ENCODE data around the gene PIP4K2A. TPM values are rescaled to one million over a fixed set of nuclear protein-coding genes. Genes with fewer than 3 reads are reported as not detected.
"Not testable (repeated sequence)": the region's sequence is repeated elsewhere in the genome, so short reads cannot be mapped to it uniquely, and the experiment has no call there.

Gene PIP4K2A
- total RNA-seq, 2 donors from 2014 or later = 13.2 to 17.4 TPM

GRCh38 chr10:22754296-22754695, 39.9 kb upstream of the PIP4K2A start:
- no peak for TF ChIP-seq POLR2AphosphoS5 (IDR thresholded peaks at IDR 0.05)
- TF ChIP-seq CTCF (IDR thresholded peaks at IDR 0.05) = no peak
- no peak for TF ChIP-seq POLR2A (IDR thresholded peaks at IDR 0.05)
- Histone ChIP-seq H3K27ac (no peak overlapping the region), H3K4me1 (replicated peaks) (no peaks in the 10 kb centered on the region), H3K4me3 (no peak overlapping the region), H3K27me3 (replicated peaks; ENCODE audit: insufficient read depth) (no peaks in the 10 kb centered on the region), H3K9me3 (no peaks in the 10 kb centered on the region), H3K36me3 (no peaks in the 10 kb centered on the region)
- no peak for DNase-seq (ENCODE audit: low spot score)
- intact Hi-C loops (cut with DNase I) = no loop called here
- WGBS = 93% methylated on average over 4 of the region's 4 CpGs

GRCh38 chr10:22753786-22754185, 39.4 kb upstream of the PIP4K2A start:
- no peak for DNase-seq (ENCODE audit: low spot score)
- H3K4me3 ChIP-seq = no peak overlapping the region
- no peaks in the 10 kb centered on the region for H3K36me3 ChIP-seq
- intact Hi-C loops (cut with DNase I) = no loop called here
- no peak overlapping the region for H3K27ac ChIP-seq
- 56% methylated on average over 3 of the region's 3 CpGs for WGBS
- no peaks in the 10 kb centered on the region for H3K4me1 ChIP-seq (replicated peaks)
- no peaks in the 10 kb centered on the region for H3K9me3 ChIP-seq
- H3K27me3 ChIP-seq (replicated peaks; ENCODE audit: insufficient read depth) = no peaks in the 10 kb centered on the region
- TF ChIP-seq POLR2AphosphoS5 (IDR thresholded peaks at IDR 0.05) = no peak
- TF ChIP-seq CTCF (IDR thresholded peaks at IDR 0.05) = no peak
- TF ChIP-seq POLR2A (IDR thresholded peaks at IDR 0.05) = no peak

GRCh38 chr10:22752272-22752889, 38.0 kb upstream of the PIP4K2A start:
- H3K36me3 ChIP-seq = no peaks in the 10 kb centered on the region
- no peak overlapping the region for H3K27ac ChIP-seq
- no peaks in the 10 kb centered on the region for H3K4me1 ChIP-seq (replicated peaks)
- WGBS = 81% methylated on average over 2 of the region's 2 CpGs
- intact Hi-C loops (cut with DNase I) = no loop called here
- DNase-seq (ENCODE audit: low spot score) = no peak
- no peaks in the 10 kb centered on the region for H3K9me3 ChIP-seq
- TF ChIP-seq CTCF (IDR thresholded peaks at IDR 0.05) = no peak
- no peak for TF ChIP-seq POLR2AphosphoS5 (IDR thresholded peaks at IDR 0.05)
- TF ChIP-seq POLR2A (IDR thresholded peaks at IDR 0.05) = no peak
- no peak overlapping the region for H3K4me3 ChIP-seq
- no peaks in the 10 kb centered on the region for H3K27me3 ChIP-seq (replicated peaks; ENCODE audit: insufficient read depth)

GRCh38 chr10:22750131-22750530, 35.8 kb upstream of the PIP4K2A start:
- TF ChIP-seq POLR2AphosphoS5 (IDR thresholded peaks at IDR 0.05) (no peak), POLR2A (IDR thresholded peaks at IDR 0.05) (no peak), CTCF (IDR thresholded peaks at IDR 0.05) (no peak)
- H3K27me3 ChIP-seq (replicated peaks; ENCODE audit: insufficient read depth) = no peaks in the 10 kb centered on the region
- H3K4me3 ChIP-seq = no peak overlapping the region
- DNase-seq (ENCODE audit: low spot score) = no peak
- H3K27ac ChIP-seq = no peak overlapping the region
- H3K4me1 ChIP-seq (replicated peaks) = no peaks in the 10 kb centered on the region
- intact Hi-C loops (cut with DNase I) = no loop called here
- WGBS = 87% methylated on average over 2 of the region's 2 CpGs
- no peaks in the 10 kb centered on the region for H3K9me3 ChIP-seq
- no peaks in the 10 kb centered on the region for H3K36me3 ChIP-seq

GRCh38 chr10:22744858-22745257, 30.5 kb upstream of the PIP4K2A start:
- intact Hi-C loops (cut with DNase I); H3K36me3 ChIP-seq; H3K4me1 ChIP-seq (replicated peaks); H3K27me3 ChIP-seq (replicated peaks; ENCODE audit: insufficient read depth); H3K9me3 ChIP-seq; H3K4me3 ChIP-seq; H3K27ac ChIP-seq; DNase-seq (ENCODE audit: low spot score): not testable (repeated sequence)
- 95% methylated on average over 2 of the region's 2 CpGs for WGBS

Measured in prostate gland (tissue), 2 donors.